HG03354 (cell line): Measurements from ENCODE around the gene SDE2.
"Not testable (repeated sequence)": the region's sequence is repeated elsewhere in the genome, so short reads cannot be mapped to it uniquely, and the experiment has no call there.

Source experiments
- ATAC-seq: cut with Tn5 transposase; IDR thresholded peaks from one replicate; pipeline ENCODE4 v1.9.1; 2021; ENCODE audit warnings: mild to moderate bottlenecking; ENCODE audit not compliant: unreplicated experiment, poor library complexity, severe bottlenecking

SDE2 gene

DNA sequence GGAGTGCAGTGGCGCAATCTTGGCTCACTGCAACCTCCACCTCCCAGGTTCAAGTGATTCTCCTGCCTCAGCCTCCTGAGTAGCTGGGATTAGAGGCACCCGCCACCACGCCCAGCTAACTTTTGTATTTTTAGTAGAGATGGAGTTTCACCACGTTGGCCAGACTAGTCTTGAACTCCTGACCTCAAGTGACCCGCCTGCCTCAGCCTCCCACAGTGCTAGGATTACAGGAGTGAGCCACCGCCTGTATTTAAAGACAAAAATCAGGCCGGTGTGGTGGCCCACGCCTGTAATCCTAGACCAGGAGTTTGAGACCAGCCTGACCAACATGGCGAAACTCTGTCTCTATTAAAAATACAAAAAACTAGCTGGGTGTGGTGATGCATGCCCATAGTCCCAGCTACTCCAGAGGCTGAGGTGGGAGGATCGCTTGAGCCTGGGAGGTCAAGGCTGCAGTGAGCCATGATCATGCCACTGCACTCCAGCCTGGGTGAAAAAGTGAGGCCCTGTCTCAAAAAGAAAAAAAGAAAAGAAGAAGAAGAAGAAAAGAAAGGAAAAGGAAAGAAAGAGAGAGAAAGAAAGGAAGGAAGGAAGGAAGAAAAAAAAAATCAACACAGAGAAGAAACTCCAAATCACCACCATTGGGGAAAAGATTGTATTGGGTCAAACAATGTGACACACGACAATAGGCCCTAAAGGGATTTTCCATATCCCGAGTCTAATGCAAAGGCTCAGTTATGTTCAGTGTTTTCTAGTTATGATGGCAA is 8.2 kb upstream of the SDE2 start:
- not testable (repeated sequence) for ATAC-seq

DNA sequence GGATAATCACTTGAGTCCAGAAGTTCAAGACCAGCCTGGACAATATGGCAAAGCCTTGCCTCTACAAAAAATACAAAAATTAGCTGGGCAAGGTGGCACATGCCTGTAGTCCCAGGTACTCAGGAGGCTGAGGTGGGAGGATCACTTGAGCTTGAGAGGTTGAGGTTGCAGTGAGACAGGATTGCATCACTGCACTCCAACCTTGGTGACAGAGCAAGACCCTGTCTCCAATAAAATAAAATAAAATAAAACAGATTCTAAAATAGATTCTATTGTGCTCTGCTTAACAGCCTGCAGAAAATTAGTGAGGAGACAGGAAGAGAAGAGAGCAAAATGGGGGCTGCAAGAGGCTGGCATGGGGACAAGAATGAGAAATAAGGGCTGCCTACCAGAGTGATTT is 7.5 kb upstream of the SDE2 start:
- ATAC-seq, result no peak

DNA sequence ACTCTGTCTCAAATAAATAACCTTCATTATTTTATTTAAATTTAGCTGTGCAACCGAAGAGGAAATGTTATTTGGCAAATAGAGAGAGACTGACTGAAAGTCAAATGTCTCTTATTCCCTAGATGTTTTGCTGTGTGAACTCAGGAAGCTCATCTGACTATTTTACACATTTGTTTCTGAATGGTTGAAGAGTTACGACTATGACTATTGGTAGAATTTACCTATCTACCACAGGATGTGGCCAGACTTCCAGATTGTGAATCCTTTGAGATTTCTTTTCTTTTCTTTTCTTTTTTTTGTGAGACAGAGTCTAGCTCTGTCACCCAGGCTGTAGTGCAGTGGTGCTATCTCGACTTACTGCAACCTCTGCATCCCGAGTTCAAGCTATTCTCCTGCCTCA is 5.3 kb upstream of the SDE2 start:
- ATAC-seq, result no peak

DNA sequence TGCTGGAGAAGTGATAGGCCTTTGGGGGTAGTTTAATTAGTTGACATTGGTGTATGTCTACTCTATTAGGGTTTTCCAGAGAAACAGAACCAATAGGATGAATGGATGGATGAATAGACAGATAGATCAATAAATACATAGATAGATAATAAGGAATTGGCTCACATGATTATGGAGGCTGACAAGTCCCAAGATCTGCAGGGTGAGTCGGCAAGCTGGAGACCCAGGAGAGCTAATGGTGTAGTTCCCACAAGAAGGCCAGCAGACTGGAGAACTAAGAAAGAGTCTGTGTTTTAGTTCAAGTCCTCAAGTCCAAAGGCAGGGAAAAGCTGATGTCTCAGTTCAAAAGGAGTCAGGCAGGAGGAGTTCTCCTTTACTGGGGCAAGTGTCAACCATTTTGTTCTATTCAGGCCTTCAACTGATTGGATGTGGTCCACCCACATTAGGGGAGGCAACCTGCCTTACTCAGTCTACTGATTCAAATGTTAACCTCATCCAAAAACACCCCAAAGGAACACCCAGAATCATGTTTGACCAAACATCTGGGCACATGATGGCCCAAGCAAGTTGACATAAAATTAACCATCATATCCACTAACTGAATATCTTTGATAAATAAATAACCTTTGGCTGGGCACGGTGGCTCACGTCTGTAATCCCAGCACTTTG is 4.5 kb upstream of the SDE2 start:
- ATAC-seq, result no peak

DNA sequence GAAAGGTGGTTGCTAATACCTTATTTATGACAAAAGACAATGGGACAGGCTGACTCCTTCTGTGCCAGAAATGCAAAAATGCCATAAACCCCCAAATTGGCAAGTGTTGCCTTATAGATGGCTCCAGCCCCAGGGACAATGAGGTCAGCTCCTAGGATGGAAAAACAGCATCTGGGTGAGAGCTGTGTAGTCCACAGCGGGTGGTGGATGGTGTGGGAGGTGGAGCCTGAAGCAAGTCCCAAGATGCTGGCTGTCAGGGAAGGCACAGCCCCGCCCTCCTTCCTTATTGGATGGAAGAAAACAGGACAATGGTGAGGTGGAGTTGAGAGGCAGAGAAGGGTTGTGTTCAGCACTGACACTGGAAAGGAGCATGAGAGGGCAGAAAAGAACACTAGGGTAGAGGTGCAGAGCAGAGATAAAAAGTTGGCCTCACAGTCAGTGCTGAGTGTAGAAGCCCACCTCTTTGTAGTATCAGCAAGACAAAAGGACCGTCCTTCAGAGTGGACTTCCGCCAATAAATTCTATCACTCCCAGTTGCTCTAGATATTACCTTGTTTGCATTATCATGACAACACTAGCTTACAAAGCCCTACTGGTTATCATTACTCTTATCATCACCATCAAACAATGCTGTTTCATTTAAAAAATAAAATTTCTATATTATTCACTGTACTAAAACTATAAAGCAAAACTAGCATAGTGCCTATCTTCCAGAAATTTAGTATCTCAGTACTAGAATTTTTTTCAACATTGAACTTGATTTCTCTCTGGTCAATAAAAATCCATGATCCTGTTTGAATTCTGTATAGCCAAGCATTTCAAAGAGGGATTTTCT is 3.7 kb upstream of the SDE2 start:
- ATAC-seq, result no peak

DNA sequence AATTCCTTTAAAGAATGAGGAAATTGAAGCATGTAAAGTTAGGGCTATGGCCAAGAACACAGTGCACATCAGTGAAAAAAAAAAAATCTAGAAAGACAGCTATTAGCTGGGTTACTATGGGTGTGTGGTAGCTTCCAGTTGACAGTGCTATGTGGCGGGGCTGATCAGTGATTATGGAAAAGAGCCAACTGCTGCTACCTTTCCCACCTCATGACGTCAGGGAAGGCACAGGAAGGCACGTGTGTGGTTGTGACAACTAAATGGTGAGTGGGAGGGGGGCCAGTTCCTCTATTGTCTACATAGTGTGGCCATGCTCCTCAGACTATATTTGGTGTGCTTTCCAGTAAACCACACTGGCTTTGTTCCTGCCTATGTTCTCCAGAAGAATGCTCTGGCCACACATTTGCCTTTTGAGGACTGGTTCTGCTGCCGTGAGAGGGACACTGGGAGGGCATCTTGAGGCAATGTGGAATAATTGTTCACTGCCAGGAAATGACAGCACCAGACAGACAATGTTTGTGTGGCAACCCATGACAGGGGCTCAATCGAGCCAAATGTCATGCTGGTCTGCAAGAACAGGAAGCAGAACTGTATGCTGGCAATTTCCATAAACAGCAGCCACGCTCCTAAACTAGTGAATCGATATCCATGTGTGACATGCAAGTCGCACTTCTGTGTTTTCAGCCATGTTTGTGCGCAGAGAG is 3.0 kb upstream of the SDE2 start:
- peak; percentile 34 for ATAC-seq

DNA sequence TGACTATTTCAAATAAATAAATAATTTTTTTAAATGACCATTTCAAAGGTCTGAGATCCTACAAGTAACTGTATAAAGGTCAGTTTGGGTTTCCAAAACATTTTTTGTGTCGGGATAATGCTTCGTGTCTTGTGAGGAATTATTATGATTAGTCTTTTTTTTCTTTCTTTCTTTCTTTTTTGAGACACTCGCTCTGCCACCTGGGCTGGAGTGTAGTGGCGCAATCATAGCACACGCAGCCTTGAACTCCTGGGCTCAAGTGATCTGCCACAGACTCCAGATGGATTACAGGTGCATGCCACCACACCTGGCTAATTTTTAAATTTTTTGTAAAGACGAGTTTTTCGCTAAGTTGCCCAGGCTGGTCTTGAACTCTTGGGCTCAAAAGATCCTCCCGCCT is 1.9 kb upstream of the SDE2 start:
- ATAC-seq, result no peak

DNA sequence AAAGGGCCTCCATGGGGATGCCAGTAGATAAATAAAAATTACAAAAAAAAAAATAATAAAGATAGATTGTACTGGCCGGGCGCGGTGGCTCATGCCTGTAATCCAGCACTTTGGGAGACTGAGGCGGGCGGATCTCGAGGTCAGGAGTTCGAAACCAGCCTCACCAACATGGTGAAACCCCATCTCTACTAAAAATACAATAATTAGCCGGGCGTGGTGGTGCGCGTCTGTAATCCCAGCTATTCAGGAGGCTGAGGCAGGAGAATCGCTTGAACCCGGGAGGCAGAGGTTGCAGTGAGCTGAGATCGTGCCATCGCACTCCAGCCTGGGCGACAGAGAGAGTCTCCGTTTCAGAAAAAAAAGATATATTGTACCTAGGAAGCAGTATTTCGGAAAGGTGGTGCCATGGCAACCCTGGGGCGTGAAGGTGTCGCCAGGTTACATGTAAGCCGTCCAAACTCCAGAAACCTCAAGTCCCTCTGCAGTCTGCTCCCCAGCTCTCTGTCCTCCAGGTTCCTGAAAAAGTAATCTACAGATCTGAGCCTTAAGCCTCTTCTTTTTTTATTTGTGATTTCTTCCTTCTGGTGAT is 1.4 kb upstream of the SDE2 start:
- ATAC-seq, result not testable (repeated sequence)

DNA sequence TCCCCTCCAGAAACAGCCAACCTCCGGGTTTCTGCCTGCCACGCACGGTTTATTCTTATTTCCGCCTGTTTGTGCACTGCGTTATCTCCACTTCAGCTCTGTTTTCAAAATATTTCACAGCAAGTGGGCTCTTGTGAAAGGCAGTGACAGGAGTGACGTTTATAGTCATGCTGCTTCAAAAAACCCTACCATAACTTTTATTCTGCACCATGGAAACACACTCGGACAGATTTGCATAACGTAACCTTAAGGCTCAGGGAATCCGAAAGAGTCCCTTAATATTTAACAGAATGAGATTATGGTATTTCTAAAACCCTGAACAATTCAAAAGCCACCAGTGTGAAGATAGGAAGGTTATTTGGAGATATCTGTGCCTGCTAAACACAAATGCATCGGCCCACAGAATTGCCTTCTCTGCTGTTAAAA is 782 bp upstream of the SDE2 start:
- peak; percentile 49 for ATAC-seq

DNA sequence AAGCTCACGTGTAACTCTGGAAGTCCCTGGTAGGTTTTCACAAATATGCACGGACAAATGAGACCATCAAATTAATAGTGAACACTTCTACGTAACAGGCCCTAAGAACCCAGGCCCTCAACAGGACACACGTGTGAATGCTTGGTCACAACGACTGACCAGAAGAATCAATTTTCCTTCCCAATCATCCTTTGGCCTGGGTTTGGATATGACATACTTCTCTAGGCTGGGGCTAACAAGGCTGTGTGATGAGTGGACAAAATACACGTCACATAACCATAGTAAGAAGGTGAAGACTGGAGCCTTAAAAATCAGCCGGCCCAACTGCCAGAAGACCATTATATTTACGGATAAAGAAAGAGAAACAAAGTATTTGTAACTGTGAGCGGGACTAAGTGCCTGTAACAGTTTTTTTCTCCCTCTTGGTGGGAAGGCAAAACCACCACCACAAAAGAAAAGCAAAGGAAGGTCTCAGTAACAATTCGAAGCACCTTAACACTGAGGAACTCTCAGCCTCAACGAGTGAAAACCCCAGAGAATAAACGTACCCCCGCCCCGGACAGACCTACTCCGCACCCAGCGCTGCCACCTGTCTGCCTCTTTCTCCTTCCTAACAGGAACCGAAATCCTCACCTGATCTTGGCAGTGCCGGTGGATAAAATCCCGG is 450 bp downstream of the SDE2 start:
- ATAC-seq, result no peak

DNA sequence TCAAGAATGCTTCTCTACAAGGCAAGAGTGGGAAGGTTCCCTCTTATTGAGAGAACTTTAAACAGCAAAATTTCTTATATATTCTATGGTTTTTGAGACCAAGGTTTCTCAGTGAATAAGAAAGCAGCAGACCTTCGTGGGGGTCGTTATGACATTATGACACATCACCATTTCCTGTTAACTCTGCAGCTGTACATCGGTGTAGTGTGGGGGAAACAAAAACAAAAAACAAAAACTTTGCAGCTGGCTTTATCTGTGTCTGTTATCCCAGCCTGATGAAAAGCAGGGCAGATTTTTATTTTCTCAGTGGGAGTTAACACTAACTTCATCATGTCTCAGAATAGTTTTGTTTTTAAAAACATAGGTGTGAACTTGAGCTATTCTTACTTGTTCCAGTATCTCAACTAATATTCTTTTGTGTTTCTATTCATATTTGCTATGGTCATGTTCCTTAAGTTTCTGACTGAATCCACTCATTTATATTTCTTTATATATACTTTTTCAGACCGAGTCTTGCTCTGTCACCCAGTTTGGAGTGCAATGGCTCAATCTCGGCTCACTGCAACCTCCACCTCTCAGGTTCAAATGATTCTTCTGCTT is 2.1 kb downstream of the SDE2 start:
- ATAC-seq, result no peak

DNA sequence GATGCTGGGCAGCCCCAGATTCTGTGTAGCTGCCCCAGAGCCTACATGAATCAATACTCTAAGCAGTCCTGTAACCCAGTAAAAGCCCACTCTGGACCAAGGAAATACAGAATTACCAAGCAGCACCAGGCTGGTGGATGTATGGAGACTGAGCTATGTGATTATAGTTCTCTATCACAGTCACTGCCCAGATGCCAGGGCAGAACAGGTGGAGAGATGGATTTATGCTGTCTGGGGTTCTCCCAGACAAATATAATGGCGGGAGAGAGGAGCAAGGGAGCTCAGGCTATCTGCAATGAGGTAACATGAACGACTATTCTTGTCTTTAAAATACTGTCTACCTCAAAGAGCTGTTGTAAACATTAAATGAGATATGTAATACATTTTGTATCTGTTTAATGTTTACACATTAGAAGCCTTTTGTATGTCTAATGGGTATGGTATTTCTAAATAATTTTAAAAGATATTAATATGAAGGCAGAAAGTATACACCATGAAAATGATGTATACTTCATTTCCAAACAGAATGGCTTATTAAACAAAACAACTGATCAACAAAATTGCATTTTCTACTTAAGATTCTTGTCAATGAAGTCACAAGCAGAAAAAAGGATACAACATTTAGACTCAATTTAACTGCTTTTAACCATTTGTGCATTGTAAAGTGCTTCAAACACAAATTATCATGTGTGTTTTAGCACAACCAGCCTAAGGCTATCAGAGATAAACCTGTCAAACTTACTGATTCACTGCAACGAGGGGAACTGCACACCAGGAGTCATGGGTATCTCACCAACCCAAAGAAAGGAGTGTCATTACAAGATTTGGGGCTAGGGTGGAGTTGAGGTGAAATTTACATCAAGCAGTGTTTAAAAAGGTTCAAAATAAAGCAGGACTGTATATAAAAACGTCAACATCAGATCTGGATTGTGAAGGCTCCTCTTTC is 3.0 kb downstream of the SDE2 start:
- no peak for ATAC-seq

DNA sequence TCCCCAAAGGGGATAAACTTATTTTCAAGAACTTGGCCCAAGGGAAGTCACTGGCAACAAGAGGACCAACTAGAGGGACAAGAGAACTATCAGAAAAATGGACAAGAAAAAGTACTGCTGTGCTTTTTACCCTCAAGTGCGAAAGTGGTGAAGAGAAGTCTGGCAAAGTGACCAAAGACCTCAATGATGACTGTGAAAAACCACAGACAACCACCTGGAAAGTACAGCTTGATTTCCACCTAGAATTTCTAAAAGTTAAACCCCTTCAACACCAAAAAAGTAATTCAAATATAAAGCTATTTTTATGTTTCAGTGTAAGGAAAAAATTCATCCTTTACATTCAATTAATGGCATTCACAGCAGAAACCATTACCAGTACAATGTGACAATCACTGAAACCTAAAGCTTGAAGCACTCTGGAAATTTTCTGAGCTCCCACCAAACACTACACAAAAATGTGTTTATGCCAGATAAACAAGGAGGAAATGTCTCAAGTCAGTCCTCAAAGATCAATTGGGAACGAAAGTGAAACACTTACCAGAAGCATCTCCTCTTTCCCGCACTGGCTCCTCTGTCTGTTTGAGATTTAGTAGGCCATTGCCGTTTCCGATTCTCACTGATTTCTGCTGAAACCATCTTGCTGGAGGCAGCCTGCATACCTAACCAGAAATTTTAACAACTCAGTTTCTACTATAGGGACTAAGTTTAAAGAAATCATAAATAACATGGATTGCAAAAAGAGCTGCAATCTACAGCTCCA is 8.3 kb downstream of the SDE2 start:
- peak; percentile 49 for ATAC-seq

DNA sequence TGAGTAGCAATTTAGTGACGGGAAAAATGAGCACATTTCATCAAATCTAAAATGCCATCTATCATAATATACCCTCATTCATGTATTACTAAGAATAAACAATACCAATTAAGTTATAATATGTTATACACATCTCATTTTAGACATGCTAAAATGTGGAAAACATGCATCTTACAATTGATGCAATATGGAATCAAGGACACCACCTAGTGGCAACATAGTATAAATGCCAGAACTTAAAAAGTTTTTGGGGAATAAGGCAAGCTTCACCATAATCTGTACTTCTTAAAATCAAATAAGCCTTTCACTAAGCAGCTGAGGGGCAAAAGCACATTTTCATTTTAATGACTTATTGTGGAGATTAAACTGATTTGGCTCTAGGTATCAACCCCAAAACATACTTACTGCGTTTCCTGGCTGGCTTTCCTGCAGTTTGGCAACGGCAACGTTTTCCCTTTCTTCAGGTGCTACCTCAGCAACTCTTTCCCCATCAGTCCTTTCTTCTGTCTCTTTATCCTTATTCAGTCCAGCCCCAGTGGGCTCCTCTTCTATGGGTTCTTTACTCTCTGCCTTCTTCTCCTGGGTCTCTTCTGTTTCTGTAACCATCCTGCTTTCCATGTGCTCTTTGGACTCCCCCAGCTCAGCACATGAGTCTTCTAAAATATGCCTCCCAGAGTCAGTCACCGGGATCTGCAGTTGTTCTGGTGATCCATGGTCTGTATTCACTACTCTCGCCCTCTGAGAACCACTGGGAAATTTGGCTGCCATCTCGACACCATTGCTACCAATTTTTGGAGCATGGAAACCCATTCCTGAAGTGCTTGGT is 11.4 kb downstream of the SDE2 start:
- no peak for ATAC-seq

DNA sequence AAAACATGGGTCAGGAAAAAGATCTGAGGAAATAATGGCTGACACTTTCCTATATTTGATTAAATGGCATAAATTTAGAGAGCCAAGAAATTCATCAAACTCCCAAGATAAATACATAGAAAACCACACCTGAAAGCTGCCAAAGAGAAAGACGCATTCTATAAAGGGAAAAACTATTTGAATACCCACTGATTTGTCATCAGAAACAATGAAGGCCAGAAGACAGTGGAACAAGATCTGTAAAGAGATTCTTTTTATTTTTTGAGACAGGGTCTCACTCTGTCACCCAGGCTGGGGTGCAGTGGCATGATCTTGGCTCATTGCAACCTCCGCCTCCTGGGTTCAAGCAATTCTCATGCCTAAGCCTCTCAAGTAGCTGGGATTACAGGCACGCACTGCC is 17.4 kb downstream of the SDE2 start:
- no peak for ATAC-seq
